Progenitor cell of endocrine pancreas (in vitro differentiated cells): ENCODE results near the gene APOBEC3A. TPM values are rescaled to one million over a fixed set of nuclear protein-coding genes. Genes with fewer than 3 reads are reported as not detected.
A peak's percentile ranks its signal among the peaks of the same experiment; 100 is the strongest.

Experiments
- DNase-seq: peaks from one replicate; pipeline ENCODE4 v3.0.0; 2021; ENCODE audit warnings: low spot score; ENCODE audit not compliant: unreplicated experiment
- H3K27ac Mint-ChIP-seq: 2 replicates; pipeline ENCODE4 v1.8.0; 2021; ENCODE audit warnings: mild to moderate bottlenecking, moderate library complexity, mixed read lengths
- H3K27me3 Mint-ChIP-seq: 2 replicates; pipeline ENCODE4 v1.8.0; 2021; ENCODE audit warnings: mixed read lengths
- H3K36me3 Mint-ChIP-seq: 2 replicates; pipeline ENCODE4 v1.8.0; 2022; ENCODE audit warnings: mixed read lengths; ENCODE audit not compliant: insufficient read depth
- H3K4me1 Mint-ChIP-seq: 2 replicates; pipeline ENCODE4 v1.8.0; 2021; ENCODE audit warnings: low read depth, mixed read lengths
- H3K4me3 Mint-ChIP-seq: 2 replicates; pipeline ENCODE4 v1.8.0; 2021; ENCODE audit warnings: low read depth, mild to moderate bottlenecking, moderate library complexity, mixed read lengths
- H3K9me3 Mint-ChIP-seq: 2 replicates; pipeline ENCODE4 v1.8.0; 2021; ENCODE audit warnings: low read depth, mixed read lengths
- total RNA-seq: library from RNA; stranded (reverse); gene quantifications from 2 replicates; pipeline ENCODE4 v1.2.1, GENCODE V29; 2021
- TF ChIP-seq, protein P1 (sequence below): fragments of 200-600 bp; sonication (generic); IDR thresholded peaks from one replicate; pipeline ENCODE4 v1.5.0; 2021; ENCODE audit warnings: antibody characterized with exemption, mild to moderate bottlenecking; ENCODE audit not compliant: unreplicated experiment

Gene APOBEC3A
- total RNA-seq, 1 donor from 2014 or later: not detected

GRCh38 chr22:38952281-38952993, 5.0 kb upstream of the APOBEC3A start:
- Mint-ChIP-seq H3K4me1 (peaks cover 7% of the 10 kb centered on the region), H3K27me3 (peaks cover 30% of the 10 kb centered on the region), H3K4me3 (no peak overlapping the region), H3K9me3 (no peaks in the 10 kb centered on the region), H3K36me3 (no peaks in the 10 kb centered on the region), H3K27ac (no peak overlapping the region)
- no peak for DNase-seq
- TF ChIP-seq, protein P1, sequence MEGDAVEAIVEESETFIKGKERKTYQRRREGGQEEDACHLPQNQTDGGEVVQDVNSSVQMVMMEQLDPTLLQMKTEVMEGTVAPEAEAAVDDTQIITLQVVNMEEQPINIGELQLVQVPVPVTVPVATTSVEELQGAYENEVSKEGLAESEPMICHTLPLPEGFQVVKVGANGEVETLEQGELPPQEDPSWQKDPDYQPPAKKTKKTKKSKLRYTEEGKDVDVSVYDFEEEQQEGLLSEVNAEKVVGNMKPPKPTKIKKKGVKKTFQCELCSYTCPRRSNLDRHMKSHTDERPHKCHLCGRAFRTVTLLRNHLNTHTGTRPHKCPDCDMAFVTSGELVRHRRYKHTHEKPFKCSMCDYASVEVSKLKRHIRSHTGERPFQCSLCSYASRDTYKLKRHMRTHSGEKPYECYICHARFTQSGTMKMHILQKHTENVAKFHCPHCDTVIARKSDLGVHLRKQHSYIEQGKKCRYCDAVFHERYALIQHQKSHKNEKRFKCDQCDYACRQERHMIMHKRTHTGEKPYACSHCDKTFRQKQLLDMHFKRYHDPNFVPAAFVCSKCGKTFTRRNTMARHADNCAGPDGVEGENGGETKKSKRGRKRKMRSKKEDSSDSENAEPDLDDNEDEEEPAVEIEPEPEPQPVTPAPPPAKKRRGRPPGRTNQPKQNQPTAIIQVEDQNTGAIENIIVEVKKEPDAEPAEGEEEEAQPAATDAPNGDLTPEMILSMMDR: no peak

DNA sequence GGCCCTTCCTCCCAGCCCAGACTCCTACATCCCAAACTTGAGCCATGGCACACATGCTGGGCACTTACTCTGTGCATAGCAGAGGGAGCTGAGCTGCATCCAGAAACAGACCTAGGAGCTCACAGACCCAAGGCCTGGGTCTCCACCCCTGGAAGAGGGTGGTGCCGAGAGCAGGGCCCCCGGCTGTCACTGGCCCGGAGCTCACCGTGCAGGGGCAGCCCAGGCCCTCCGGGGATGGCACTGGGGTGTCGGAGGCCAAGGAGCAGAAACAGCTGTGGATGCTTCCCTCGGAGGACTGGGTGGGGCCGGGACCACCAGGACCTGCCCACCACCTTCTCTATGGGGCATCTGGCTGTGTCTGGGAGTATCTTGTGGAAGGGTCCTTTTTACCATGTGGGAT, 4.3 kb upstream of the APOBEC3A start:
- TF ChIP-seq, protein P1: no peak
- Mint-ChIP-seq H3K27ac (no peak overlapping the region), H3K36me3 (no peaks in the 10 kb centered on the region), H3K9me3 (no peaks in the 10 kb centered on the region), H3K27me3 (peaks cover 30% of the 10 kb centered on the region), H3K4me1 (peaks cover 7% of the 10 kb centered on the region), H3K4me3 (no peak overlapping the region)
- no peak for DNase-seq

DNA sequence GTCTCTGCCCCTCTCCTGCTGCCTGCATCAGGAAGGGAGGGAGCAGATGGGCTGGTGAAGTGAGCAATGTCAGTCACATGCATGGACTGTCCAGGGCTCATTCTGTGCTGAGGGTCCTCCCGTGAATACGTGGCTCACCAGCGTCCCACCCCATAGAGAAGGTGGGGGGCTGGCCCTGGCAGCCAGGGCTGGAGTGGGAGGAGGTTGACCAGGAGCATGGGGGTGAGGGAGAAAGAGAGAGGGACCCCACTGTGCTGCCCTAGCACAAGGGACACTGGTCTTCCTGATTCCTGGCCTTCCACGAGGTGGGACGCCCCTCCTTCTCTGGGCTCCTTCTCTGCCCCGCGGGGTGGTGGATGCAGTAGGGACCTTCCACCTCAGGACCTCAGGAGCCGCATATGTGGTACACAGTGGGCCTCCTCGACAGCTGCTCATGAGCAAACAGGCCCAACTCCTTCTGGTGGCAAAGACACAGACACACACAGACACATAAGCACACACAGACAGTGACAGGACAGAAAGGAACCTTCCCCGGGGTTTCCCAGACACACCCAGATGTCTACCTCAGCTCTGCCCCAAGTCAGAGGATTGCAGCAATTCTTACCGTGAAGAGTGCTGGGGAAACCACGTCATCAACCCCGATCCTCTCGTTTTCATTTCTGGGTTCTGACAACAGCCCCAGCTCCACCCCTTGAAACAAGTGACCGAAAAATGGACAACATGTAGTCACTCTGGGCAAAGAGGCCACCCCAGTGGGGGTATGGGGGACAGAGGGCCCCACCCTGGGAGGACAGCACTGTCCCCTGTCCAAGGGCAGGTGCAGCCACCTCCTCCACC, 3.6 kb upstream of the APOBEC3A start:
- no peaks in the 10 kb centered on the region for H3K36me3 Mint-ChIP-seq
- peaks cover 7% of the 10 kb centered on the region for H3K4me1 Mint-ChIP-seq
- no peak overlapping the region for H3K27ac Mint-ChIP-seq
- no peaks in the 10 kb centered on the region for H3K9me3 Mint-ChIP-seq
- no peak for DNase-seq
- no peak overlapping the region for H3K4me3 Mint-ChIP-seq
- TF ChIP-seq, protein P1: no peak
- H3K27me3 Mint-ChIP-seq: peaks cover 34% of the 10 kb centered on the region

GRCh38 chr22:38954414-38955043, 2.9 kb upstream of the APOBEC3A start:
- no peak for DNase-seq
- no peaks in the 10 kb centered on the region for H3K36me3 Mint-ChIP-seq
- peaks cover 33% of the 10 kb centered on the region for H3K27me3 Mint-ChIP-seq
- H3K9me3 Mint-ChIP-seq: no peaks in the 10 kb centered on the region
- TF ChIP-seq, protein P1: no peak
- peaks cover 7% of the 10 kb centered on the region for H3K4me1 Mint-ChIP-seq
- no peak overlapping the region for H3K27ac Mint-ChIP-seq
- no peak overlapping the region for H3K4me3 Mint-ChIP-seq

DNA sequence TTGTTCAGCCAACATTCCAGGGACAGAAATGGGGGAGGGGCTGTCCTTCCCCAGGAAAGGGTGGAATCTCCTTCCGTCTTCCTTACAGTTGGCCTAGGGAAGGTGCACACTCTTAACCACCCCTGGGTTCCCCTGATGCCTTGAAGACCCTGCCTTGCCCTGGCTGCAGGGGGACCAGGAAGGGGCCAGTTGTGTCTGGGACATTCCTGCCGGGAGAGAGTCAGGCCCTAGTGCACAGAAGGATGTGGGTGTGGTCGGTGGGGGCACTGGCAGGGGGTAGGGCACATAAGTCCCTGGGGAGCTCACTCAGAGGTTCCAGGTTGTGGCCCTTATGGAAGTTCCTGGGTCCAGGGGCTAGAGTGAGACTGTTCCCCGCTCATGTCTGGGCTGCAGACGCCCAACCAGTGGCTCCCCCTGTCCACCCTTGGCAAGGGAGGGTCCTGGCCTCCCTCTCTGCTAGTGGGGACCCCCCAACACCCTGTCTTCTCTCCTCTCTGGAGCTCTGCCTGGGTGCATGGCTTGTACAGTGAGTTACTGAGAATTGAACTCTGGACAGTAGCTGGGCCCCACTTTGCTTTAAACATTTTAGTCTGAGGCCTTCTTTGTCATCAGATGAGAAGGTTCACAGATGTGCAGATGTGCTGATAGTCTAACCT, 2.0 kb upstream of the APOBEC3A start:
- H3K4me3 Mint-ChIP-seq: no peak overlapping the region
- peak overlapping the region; percentile 47 for H3K27ac Mint-ChIP-seq
- peaks cover 33% of the 10 kb centered on the region for H3K27me3 Mint-ChIP-seq
- no peaks in the 10 kb centered on the region for H3K36me3 Mint-ChIP-seq
- TF ChIP-seq, protein P1: no peak
- H3K9me3 Mint-ChIP-seq: no peaks in the 10 kb centered on the region
- peaks cover 7% of the 10 kb centered on the region for H3K4me1 Mint-ChIP-seq
- DNase-seq: no peak
